Transverse colon (tissue), 3 donors: ENCODE results near the gene LYRM4.

ENCODE experiments used
- EP300 ChIP-seq: sonication (generic); formaldehyde crosslinking; IDR thresholded peaks from one replicate; pipeline ENCODE4 v1.6.1; 2017; ENCODE audit warnings: antibody characterized with exemption, low read depth
- POLR2A ChIP-seq: fragments of 450-650 bp; IDR thresholded peaks from one replicate; pipeline ENCODE4 v1.6.1; 2016; ENCODE audit warnings: antibody characterized with exemption, mild to moderate bottlenecking, moderate library complexity
- TF ChIP-seq, protein P1 (sequence below), 5 experiments: fragments of 200-600 bp in 3 of 5; fragments of 450-650 bp in 2 of 5; sonication (generic) in 3 of 5; IDR thresholded peaks; 1 replicate in 2 of 5; 2 replicates in 3 of 5; pipeline ENCODE4 v1.5.1; 2016 to 2017; ENCODE audit warnings: antibody characterized with exemption in 5 of 5, inconsistent platforms in 3 of 5, mild to moderate bottlenecking in 2 of 5, moderate library complexity in 1 of 5

DNA sequence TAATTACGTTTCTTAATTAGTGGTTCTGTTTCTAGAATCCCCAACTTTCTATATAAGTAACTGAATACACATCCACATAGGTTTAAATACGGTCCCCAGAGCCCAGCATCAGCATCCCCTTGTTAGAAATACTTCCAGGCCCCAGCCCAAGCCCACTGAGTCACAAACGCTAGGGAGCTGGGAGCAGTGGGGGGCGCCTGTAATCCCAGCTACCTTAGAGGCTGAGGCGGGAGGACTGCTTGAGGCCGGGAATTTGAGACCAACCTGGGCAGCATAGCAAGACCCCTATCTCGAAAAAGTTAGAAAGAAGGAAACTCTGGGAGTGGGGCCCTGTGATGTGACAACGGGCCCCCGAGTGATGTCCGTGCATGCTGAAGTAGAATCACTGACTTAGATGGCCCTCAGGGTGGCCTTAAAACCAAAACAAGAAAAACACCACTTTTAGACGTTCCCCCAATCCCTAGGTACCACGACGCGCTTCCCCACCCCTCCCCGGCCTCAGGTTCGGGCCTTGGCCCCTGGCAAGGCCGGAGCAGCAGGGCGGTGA, 176.9 kb downstream of the LYRM4 start:
- TF ChIP-seq, protein P1, sequence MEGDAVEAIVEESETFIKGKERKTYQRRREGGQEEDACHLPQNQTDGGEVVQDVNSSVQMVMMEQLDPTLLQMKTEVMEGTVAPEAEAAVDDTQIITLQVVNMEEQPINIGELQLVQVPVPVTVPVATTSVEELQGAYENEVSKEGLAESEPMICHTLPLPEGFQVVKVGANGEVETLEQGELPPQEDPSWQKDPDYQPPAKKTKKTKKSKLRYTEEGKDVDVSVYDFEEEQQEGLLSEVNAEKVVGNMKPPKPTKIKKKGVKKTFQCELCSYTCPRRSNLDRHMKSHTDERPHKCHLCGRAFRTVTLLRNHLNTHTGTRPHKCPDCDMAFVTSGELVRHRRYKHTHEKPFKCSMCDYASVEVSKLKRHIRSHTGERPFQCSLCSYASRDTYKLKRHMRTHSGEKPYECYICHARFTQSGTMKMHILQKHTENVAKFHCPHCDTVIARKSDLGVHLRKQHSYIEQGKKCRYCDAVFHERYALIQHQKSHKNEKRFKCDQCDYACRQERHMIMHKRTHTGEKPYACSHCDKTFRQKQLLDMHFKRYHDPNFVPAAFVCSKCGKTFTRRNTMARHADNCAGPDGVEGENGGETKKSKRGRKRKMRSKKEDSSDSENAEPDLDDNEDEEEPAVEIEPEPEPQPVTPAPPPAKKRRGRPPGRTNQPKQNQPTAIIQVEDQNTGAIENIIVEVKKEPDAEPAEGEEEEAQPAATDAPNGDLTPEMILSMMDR (IDR thresholded peaks at IDR 0.05): no peak
- TF ChIP-seq POLR2A (no peak), EP300 (no peak)
